Measurements from ENCODE around the gene LITAFD. TPM values are rescaled to one million over a fixed set of nuclear protein-coding genes. Genes with fewer than 3 reads are reported as not detected.
A peak's percentile ranks its signal among the peaks of the same experiment; 100 is the strongest.

The LITAFD gene
- total and polyA plus RNA-seq, 10 of the 15 experiments (the other 5 are each of a cell fraction or from before 2014, with no cell fraction given), result not detected

- Histone ChIP-seq H3K79me2 (ENCODE audit: control insufficient read depth, insufficient read depth, low read length) (peaks cover 81% of the 10 kb centered on the region), H2AFZ (ENCODE audit: control insufficient read depth, low read depth, low read length) (no peak overlapping the region), H4K20me1 (ENCODE audit: control insufficient read depth, insufficient read depth) (peaks cover 21% of the 10 kb centered on the region), H3K4me2 (ENCODE audit: control insufficient read depth, insufficient read depth) (no peak overlapping the region), H3K9me3 (replicated peaks; ENCODE audit: control insufficient read depth, insufficient read depth, low read length) (no peaks in the 10 kb centered on the region; the same call in 2 of the 3 replicates), H3K4me3 (no peak overlapping the region), H3K27ac (ENCODE audit: control insufficient read depth, insufficient read depth) (no peak overlapping the region), H3K27me3 (replicated peaks in 1 of 2; ENCODE audit: control insufficient read depth in 2 of 2, insufficient read depth in 2 of 2, low read length in 1 of 2) (no peaks in the 10 kb centered on the region), H3K36me3 (ENCODE audit: control insufficient read depth in 2 of 2, insufficient read depth in 2 of 2, low read length in 1 of 2) (peaks cover 26 to 50% of the 10 kb centered on the region in 2 experiments), H3K9ac (ENCODE audit: control insufficient read depth, insufficient read depth, low read length) (no peak overlapping the region), H3K4me1 (ENCODE audit: control insufficient read depth, insufficient read depth, low read length) (peaks cover 48% of the 10 kb centered on the region)
- no TSS peak for BruUV-seq (replicated peaks)
- no peak for DNase-seq (ENCODE audit: low read depth, low spot score)
- WGBS (ENCODE audit: insufficient coverage, insufficient replicate concordance, low lambda C conversion rate, missing lambda C conversion rate), result 94% methylated on average over 11 of the region's 11 CpGs
- CTCF ChIA-PET, result no interaction called here
- FAIRE-seq, result no peak
- intact Hi-C loops (cut with micrococcal nuclease; ENCODE audit: unreplicated experiment) (loop anchor here (5.0 kb wide), 1 partner anchor 35 kb away; the partner anchor contains the start of gene USP7), in situ Hi-C loops (cut with MboI) (no loop called here)
- POLR2A ChIA-PET, result no interaction called here
- RAD21 ChIA-PET (ENCODE audit: unreplicated experiment), result no interaction called here
- no peak for ATAC-seq
- TF ChIP-seq POU2F2 (IDR thresholded peaks at IDR 0.05; ENCODE audit: borderline replicate concordance, low read depth, low read length) (no peak), SREBF1 (IDR thresholded peaks at IDR 0.05; ENCODE audit: low read length) (no peak)
- SMC1A ChIA-PET (ENCODE audit: uncharacterized antibody, unreplicated experiment), result no interaction called here
Measured at GRCh38 chr16:8926827-8927226, 44.7 kb downstream of the LITAFD start.

GRCh38 chr16:8928467-8928957 is 46.4 kb downstream of the LITAFD start:
- POLR2A ChIA-PET, result interaction anchor here (1.2 kb wide), 1 partner anchor 12 kb away, joined by 3 read pairs; no protein-coding TSS in a partner anchor
- peaks cover 23% of the 10 kb centered on the region for H4K20me1 ChIP-seq (ENCODE audit: control insufficient read depth, insufficient read depth)
- intact Hi-C loops (cut with micrococcal nuclease; ENCODE audit: unreplicated experiment), result loop anchor here (5.0 kb wide), 1 partner anchor 34 kb away; the partner anchor contains the start of gene USP7
- peak overlapping the region; percentile 17; the same call in 1 of the 2 replicates for H3K4me2 ChIP-seq (ENCODE audit: control insufficient read depth, insufficient read depth)
- H3K9me3 ChIP-seq (replicated peaks; ENCODE audit: control insufficient read depth, insufficient read depth, low read length), result no peaks in the 10 kb centered on the region; the same call in 2 of the 3 replicates
- CTCF ChIA-PET, result interaction anchor here (0.6 to 1.4 kb wide), 4 partner anchors 8 to 716 kb away, joined by 3 to 7 read pairs (median 3); no protein-coding TSS in a partner anchor
- in situ Hi-C loops (cut with MboI), result no loop called here
- no peaks in the 10 kb centered on the region for H3K27me3 ChIP-seq (replicated peaks in 1 of 2; ENCODE audit: control insufficient read depth in 2 of 2, insufficient read depth in 2 of 2, low read length in 1 of 2)
- no peak overlapping the region for H2AFZ ChIP-seq (ENCODE audit: control insufficient read depth, low read depth, low read length)
- peaks cover 47% of the 10 kb centered on the region for H3K4me1 ChIP-seq (ENCODE audit: control insufficient read depth, insufficient read depth, low read length)
- no peak overlapping the region for H3K9ac ChIP-seq (ENCODE audit: control insufficient read depth, insufficient read depth, low read length)
- peak overlapping the region; percentile 37; the same call in 1 of the 2 replicates for H3K27ac ChIP-seq (ENCODE audit: control insufficient read depth, insufficient read depth)
- H3K79me2 ChIP-seq (ENCODE audit: control insufficient read depth, insufficient read depth, low read length), result peaks cover 95% of the 10 kb centered on the region
- no peak overlapping the region for H3K4me3 ChIP-seq
- BruUV-seq (replicated peaks), result TSS peak; percentile 26
- SMC1A ChIA-PET (ENCODE audit: uncharacterized antibody, unreplicated experiment), result interaction anchor here (0.7 to 2.4 kb wide), 8 partner anchors 14 to 206 kb away, joined by 3 to 7 read pairs (median 3); no protein-coding TSS in a partner anchor
- 15% methylated on average over 10 of the region's 10 CpGs for WGBS (ENCODE audit: insufficient coverage, insufficient replicate concordance, low lambda C conversion rate, missing lambda C conversion rate)
- FAIRE-seq, result no peak
- DNase-seq (ENCODE audit: low read depth, low spot score), result peak; percentile 59
- H3K36me3 ChIP-seq (ENCODE audit: control insufficient read depth in 2 of 2, insufficient read depth in 2 of 2, low read length in 1 of 2), result peaks cover 21 to 39% of the 10 kb centered on the region in 2 experiments
- RAD21 ChIA-PET (ENCODE audit: unreplicated experiment), result interaction anchor here (0.9 to 1.7 kb wide), 2 partner anchors 8 to 11 kb away, joined by 4 to 6 read pairs; no protein-coding TSS in a partner anchor
- ATAC-seq, result peak; percentile 61
- TF ChIP-seq FOXK2 (IDR thresholded peaks at IDR 0.05) (no peak), ETV6 (conservative IDR thresholded peaks at IDR 0.05 in 1 of 2, IDR thresholded peaks at IDR 0.05 in 1 of 2; ENCODE audit: borderline replicate concordance in 1 of 2, low read depth in 1 of 2) (peak in 1 of 2 experiments; percentile 69; a peak in 1 of 4 replicates), SMAD1 (IDR thresholded peaks at IDR 0.05; ENCODE audit: low read depth, partially characterized antibody) (no peak), MYB (IDR thresholded peaks at IDR 0.05; ENCODE audit: borderline replicate concordance, low read depth, low read length) (no peak), MTA2 (IDR thresholded peaks at IDR 0.05; ENCODE audit: low read depth) (peak; percentile 28; the same call in 1 of the 2 replicates), IKZF1 (conservative IDR thresholded peaks at IDR 0.05) (peak; percentile 67), TARDBP (IDR thresholded peaks at IDR 0.05; ENCODE audit: borderline replicate concordance) (no peak), EP300 (IDR thresholded peaks at IDR 0.05; ENCODE audit: borderline replicate concordance in 1 of 2, control insufficient read depth in 1 of 2, low read depth in 2 of 2, low read length in 2 of 2) (peak in 1 of 2 experiments; percentile 17; a peak in 1 of 4 replicates), E4F1 (IDR thresholded peaks at IDR 0.05; ENCODE audit: borderline replicate concordance, partially characterized antibody) (no peak), PAX8 (IDR thresholded peaks at IDR 0.05) (no peak), PKNOX1 (IDR thresholded peaks at IDR 0.05) (no peak)
